HG02678 (cell line): ENCODE data around the gene PRAMEF20.
"Not testable (repeated sequence)": the region's sequence is repeated elsewhere in the genome, so short reads cannot be mapped to it uniquely, and the experiment has no call there.

Experiments
- ATAC-seq: cut with Tn5 transposase; IDR thresholded peaks from one replicate; pipeline ENCODE4 v1.9.1; 2021; ENCODE audit warnings: mild to moderate bottlenecking, moderate library complexity; ENCODE audit not compliant: unreplicated experiment

PRAMEF20 gene

DNA sequence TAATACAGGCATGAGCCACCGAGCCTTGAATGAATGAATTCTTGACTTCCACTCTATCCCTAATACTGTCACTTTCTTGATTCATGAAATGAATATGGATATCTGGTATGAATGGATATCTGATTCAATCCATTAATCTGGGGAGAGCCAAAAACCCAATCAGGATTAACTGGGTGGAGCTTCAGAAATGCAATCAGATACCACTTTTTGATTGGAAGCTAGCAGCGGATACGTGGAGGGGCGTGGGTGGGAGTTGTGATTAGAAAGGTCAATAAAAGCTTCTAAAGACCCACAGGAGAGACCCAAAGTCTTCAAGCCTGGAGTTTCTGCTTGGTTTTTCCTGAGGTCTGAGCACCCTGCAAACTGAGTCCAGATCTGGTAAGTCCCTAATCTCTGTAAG lies at the start of gene PRAMEF20:
TSS of gene PRAMEF20 (plus strand) at position 301 of the 400 bp plus-strand sequence. CDS start 5,905 bp downstream, outside the sequence.
- not testable (repeated sequence) for ATAC-seq

GRCh38 chr1:13362364-13362763 lies 47.9 kb upstream of the PRAMEF20 start:
- ATAC-seq, result not testable (repeated sequence)

DNA sequence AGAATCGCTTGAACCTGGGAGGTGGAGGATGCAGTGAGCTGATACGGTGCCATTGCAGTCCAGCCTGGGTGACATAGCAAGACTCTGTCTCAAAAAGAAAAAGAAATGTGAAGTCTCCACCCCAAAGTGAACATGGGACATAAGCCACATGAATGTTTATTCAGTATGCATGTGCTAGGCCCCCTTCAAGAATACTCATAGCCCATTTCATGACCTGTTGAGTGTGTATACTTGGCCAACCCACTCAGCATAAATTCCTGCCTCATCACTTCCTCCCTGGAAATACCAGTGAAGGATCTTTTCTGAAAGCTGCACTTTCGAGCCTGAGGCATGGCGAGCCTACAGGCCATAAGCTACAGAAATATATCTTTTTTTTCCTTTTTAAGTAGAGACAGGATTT lies 45.3 kb upstream of the PRAMEF20 start:
- ATAC-seq, result not testable (repeated sequence)

DNA sequence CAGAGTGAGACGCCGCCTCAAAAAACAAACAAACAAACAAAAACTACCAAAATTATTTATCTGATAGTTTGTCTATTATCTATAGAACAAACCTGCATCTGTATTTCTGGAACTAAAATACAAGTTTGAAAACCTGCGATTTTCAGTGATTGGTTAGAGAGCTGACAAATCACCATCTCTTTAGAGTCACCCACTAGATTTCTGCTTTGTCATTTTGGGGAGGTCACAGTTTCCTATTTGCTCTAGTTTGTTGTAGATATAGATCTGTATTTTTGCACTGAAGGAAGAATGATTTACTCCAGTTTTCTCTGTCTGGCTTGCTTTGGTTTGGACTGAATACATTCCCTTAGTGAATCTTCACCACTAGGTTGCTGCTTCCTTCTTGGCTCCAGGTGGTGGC lies 43.7 kb upstream of the PRAMEF20 start:
- ATAC-seq, result not testable (repeated sequence)

GRCh38 chr1:13368544-13368943 lies 41.7 kb upstream of the PRAMEF20 start:
- ATAC-seq, result not testable (repeated sequence)

DNA sequence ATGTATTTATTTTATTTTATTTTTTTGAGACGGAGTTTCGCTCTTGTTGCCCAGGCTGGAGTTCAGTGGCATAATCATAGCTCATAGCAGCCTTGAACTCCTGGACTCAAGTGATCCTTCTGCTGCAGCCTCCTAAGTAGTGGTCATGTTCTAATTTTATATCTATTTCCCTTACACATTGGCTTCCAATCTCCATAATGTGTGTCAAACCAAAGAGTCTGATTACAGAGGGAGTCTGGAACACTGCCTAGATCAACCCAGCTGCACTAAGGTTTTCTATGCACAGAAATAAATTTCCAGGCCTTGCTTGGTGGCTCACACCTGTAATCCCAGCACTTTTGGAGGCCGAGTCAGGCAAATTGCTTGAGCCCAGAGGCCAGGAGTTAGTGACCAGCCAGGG lies 31.3 kb upstream of the PRAMEF20 start:
- ATAC-seq, result not testable (repeated sequence)

DNA sequence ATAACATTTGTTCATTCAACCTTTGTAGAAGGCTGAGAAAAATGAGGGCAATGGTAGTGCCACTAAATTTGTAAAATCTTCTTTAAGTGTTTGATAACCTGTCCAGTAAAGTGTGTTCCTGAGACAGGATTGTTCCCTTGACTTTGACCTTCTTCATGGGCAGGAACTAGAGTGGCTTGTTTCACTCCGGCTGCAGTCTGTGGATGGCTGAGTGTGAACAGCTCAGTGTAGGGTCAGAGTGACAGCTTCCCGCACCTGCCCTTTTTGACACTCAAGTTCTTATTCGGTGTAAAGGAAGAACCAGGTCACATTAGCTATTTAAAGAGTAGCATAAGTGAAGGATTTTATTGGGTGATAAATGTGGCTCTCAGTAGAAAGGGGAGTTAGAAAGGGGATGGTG lies 29.9 kb upstream of the PRAMEF20 start:
- ATAC-seq, result not testable (repeated sequence)

- not testable (repeated sequence) for ATAC-seq
These were observed 20.9 kb upstream of the PRAMEF20 start, which contains the start of gene PRAMEF17 for GRCh38 chr1:13389332-13389731. Gene PRAMEF17, plus strand, starts transcription at chr1:13389632. Its CDS starts 26 bp downstream, at chr1:13389658.

DNA sequence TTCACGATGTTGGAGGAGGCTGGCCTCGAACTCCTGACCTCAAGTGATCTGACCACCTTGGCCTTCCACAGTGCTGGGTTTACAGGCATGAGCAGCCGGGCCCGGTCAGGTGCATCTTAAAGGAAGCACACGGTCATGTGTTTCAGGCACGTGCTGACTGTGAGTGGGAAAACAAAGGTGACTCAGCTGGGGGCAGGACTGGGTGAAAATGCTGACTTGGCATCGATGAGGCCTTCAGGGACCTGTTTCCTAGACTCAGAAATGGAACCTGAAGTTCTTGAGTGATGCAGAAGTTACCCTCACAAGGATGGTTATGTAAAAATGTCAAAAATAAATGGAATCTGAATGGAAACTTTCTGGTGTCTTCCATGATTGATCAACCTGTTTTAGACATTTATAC lies 17.2 kb upstream of the PRAMEF20 start:
- ATAC-seq, result not testable (repeated sequence)

- not testable (repeated sequence) for ATAC-seq
These were observed 15.5 kb upstream of the PRAMEF20 start for GRCh38 chr1:13394761-13395160.

GRCh38 chr1:13395311-13395710 lies 14.9 kb upstream of the PRAMEF20 start:
- not testable (repeated sequence) for ATAC-seq

DNA sequence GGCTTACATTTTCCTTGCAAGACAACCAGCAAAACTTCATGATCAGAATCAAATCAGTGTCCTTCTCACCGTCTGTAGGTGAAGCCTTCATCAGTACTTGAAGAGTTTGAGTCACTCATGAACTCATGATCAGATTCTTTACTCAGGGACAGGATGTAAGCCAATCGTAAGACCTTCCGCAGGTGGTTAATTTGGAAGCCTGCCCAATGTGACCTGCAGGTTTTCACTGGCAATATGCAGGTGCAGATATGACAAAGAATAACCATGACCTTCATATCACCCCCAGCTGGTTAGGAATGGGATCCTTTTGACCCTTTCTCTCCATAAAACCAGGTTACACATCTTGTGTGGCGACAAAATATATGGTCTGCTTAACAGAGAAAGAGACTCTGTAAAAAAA lies 2.4 kb upstream of the PRAMEF20 start:
- no peak for ATAC-seq

DNA sequence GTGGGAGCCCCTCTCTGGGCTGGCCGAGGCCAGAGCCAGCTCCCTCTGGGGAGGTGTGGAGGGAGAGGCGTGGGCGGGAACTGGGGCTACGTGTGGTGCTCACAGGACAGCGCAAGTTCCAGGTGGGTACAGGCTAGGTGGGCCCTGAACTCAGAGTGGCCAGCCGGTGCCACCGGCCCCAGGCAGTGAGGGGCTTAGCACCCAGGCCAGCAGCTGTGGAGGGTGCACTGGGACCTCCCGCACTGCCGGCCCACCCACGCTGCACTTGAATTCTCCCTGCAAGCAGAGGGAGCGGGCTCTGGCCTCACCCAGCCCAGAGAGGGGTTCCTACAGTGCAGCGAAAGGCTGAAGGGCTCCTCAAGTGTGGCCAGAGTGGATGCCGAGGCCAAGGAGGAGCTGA lies 20.2 kb downstream of the PRAMEF20 start:
- ATAC-seq, result no peak

DNA sequence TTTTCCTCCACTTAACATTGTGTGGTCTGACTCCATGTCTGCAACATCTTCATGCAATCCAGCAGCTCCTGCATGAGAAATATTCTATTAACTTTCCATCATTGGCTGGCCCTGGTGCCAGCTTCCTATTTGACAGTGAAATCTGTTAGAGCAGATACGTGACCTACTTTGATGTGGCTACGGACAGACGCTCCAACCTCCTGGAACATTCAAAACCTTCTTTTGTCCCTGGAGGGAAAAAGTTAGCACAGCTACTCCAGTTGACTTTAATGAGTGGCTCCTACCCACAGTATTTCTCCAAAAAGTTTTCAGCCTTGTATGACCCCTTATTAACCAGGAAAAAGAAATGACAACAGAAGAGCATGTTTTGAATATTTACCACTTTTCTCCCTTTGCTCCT lies 22.0 kb downstream of the PRAMEF20 start:
- no peak for ATAC-seq

DNA sequence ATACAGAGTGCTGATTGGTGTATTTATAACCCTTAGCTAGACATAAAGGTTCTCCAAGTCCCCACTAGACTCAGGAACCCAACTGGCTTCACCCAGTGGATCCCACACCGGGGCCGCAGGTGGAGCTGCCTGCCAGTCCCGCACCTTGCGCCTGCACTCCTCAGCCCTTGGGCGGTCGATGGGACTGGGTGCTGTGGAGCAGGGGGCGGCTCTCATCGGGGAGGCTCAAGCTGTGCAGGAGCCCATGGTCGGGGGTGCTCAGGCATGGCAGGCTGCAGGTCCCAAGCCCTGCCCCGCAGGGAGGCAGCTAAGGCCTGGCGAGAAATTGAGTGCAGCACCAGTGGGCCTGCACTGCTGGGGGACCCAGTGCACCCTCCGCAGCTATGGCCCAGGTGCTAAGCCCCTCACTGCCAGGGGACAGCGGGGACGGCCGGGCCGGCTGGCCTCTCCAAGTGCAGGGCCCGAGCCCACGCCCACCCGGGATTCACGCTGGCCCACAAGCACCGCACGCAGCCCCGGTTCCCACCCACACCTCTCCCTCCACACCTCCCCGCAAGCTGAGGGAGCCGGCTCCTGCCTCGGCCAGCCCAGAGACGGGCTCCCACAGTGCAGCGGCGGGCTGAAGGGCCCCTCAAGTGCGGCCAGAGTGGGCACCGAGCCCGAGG lies 23.6 kb downstream of the PRAMEF20 start:
- not testable (repeated sequence) for ATAC-seq

DNA sequence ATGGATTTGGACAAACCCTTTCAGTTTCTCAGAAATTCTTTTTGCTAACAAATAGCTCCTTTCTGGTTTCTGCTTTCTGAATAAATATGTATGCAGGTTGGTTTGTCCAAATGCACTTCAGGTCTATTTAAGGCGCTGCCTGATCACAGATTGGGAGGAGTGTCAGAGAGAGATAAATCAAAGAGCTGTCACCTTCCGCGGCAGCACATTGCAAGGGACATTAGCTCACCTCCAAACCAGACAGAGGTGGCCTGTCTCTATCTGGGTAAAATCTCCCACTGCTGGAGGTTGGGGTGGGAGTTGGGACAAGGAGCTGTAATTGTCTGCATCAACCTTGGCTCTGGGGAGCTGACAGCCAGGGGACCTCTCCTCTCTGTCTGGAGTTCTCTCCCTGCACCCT lies 25.2 kb downstream of the PRAMEF20 start:
- no peak for ATAC-seq

- not testable (repeated sequence) for ATAC-seq
These were observed 29.0 kb downstream of the PRAMEF20 start for GRCh38 chr1:13439104-13439783.

- ATAC-seq, result no peak
These were observed 33.2 kb downstream of the PRAMEF20 start for GRCh38 chr1:13443335-13443979.

DNA sequence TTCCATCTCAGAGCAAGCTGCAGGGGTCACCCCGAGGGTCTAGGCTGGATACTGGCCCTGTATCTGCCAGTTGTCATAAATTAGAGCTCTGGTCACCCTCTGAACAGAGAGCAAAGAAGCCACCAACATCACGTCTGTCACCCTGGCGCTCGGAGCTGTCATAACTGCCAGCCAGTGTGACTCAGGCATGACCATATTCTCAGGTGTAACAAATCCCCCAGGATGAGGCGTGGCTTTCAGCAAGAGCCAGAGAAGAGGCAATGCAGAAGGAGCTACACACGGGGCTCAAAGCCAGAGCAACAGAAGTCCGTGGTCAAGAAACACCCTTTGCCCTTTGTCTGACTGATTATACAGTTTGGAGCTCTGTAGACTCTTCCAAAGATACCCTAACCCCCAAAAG lies 40.0 kb downstream of the PRAMEF20 start:
- no peak for ATAC-seq

- ATAC-seq, result no peak
These were observed 41.2 kb downstream of the PRAMEF20 start for GRCh38 chr1:13451399-13451965.

DNA sequence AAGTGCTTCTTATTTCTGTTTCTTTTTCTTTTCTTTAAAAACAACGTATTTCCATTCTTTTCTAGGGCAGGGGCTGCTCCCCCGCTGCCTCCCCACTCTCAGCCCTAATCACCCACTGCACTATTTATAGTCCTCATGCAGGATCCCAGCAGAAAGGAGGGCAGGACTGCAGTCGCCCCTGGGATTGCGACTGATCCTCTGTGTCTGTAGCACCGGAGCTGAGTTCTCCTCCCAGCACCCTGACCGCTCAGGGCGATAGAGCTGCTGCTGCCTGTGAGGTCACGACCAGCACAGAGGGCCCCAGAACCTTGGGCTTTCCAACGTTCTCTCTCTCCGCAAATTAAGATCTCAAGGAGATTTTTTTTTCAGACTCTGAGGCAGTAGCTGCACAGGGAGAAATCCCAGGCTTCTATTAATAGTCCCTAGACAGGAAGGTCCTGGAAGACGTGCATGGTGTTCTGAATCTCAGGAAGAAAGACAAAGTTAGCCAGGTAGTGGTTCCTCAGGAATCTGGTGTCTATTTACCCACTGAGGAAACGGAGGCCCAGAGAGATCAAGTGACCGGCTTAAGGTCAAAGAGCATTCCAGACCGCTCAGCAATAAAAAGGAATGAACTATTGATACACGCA lies 46.8 kb downstream of the PRAMEF20 start:
- ATAC-seq, result no peak
